ENCODE results near the gene ZNF503. TPM values are rescaled to one million over a fixed set of nuclear protein-coding genes. Genes with fewer than 3 reads are reported as not detected.

Gene ZNF503
- total RNA-seq, 4 donors from 2014 or later = 5.7 to 7.6 (median 6.6) TPM

- no peak for TF ChIP-seq POLR2A (IDR thresholded peaks at IDR 0.05)
- TF ChIP-seq EP300 (IDR thresholded peaks at IDR 0.05) = no peak
- TF ChIP-seq CTCF (IDR thresholded peaks at IDR 0.05) = no peak
- no peak for TF ChIP-seq POLR2AphosphoS5 (IDR thresholded peaks at IDR 0.05)
- H3K4me1 ChIP-seq = peaks cover 52% of the 10 kb centered on the region
- 54% methylated on average over 3 of the region's 3 CpGs for WGBS
Observed at GRCh38 chr10:75427951-75428350, 26.4 kb upstream of the ZNF503 start.

GRCh38 chr10:75426880-75427279 lies 25.3 kb upstream of the ZNF503 start:
- no peaks in the 10 kb centered on the region for H3K9me3 ChIP-seq
- no peak overlapping the region for H3K4me3 ChIP-seq
- H3K27ac ChIP-seq = no peak overlapping the region
- no peak for DNase-seq (ENCODE audit: low spot score in 2 of 2)
- H3K36me3 ChIP-seq = no peaks in the 10 kb centered on the region
- 90% methylated on average over 1 of the region's 1 CpG for WGBS
- peaks cover 42% of the 10 kb centered on the region for H3K4me1 ChIP-seq
- TF ChIP-seq CTCF (IDR thresholded peaks at IDR 0.05) = no peak
- TF ChIP-seq POLR2A (IDR thresholded peaks at IDR 0.05) = no peak
- TF ChIP-seq POLR2AphosphoS5 (IDR thresholded peaks at IDR 0.05) = no peak
- TF ChIP-seq EP300 (IDR thresholded peaks at IDR 0.05) = no peak
- no peaks in the 10 kb centered on the region for H3K27me3 ChIP-seq

More at GRCh38 chr10:75427951-75428350, 26.4 kb upstream of the ZNF503 start:
- DNase-seq (ENCODE audit: low spot score in 2 of 2) = no peak
- Histone ChIP-seq H3K27me3 (no peaks in the 10 kb centered on the region), H3K4me3 (no peak overlapping the region), H3K36me3 (no peaks in the 10 kb centered on the region), H3K9me3 (no peaks in the 10 kb centered on the region), H3K27ac (no peak overlapping the region)

GRCh38 chr10:75425291-75426079 lies 23.9 kb upstream of the ZNF503 start:
- WGBS = 87% methylated on average over 6 of the region's 6 CpGs
- no peaks in the 10 kb centered on the region for H3K9me3 ChIP-seq
- H3K27me3 ChIP-seq = no peaks in the 10 kb centered on the region
- H3K27ac ChIP-seq = no peak overlapping the region
- H3K4me1 ChIP-seq = peaks cover 28% of the 10 kb centered on the region
- H3K4me3 ChIP-seq = no peak overlapping the region
- no peak for DNase-seq (ENCODE audit: low spot score in 2 of 2)
- TF ChIP-seq POLR2A (IDR thresholded peaks at IDR 0.05) (no peak), EP300 (IDR thresholded peaks at IDR 0.05) (no peak), CTCF (IDR thresholded peaks at IDR 0.05) (no peak), POLR2AphosphoS5 (IDR thresholded peaks at IDR 0.05) (no peak)
- no peaks in the 10 kb centered on the region for H3K36me3 ChIP-seq

GRCh38 chr10:75424571-75424970 lies 23.0 kb upstream of the ZNF503 start:
- WGBS = 91% methylated on average over 2 of the region's 2 CpGs
- TF ChIP-seq EP300 (IDR thresholded peaks at IDR 0.05) (no peak), POLR2A (IDR thresholded peaks at IDR 0.05) (no peak), CTCF (IDR thresholded peaks at IDR 0.05) (no peak), POLR2AphosphoS5 (IDR thresholded peaks at IDR 0.05) (no peak)
- peaks cover 19% of the 10 kb centered on the region for H3K4me1 ChIP-seq
- no peaks in the 10 kb centered on the region for H3K9me3 ChIP-seq
- H3K36me3 ChIP-seq = no peaks in the 10 kb centered on the region
- H3K27me3 ChIP-seq = no peaks in the 10 kb centered on the region
- H3K27ac ChIP-seq = no peak overlapping the region
- no peak overlapping the region for H3K4me3 ChIP-seq
- DNase-seq (ENCODE audit: low spot score in 2 of 2) = no peak

- 98% methylated on average over 6 of the region's 6 CpGs for WGBS
- Histone ChIP-seq H3K4me1 (peaks cover 4% of the 10 kb centered on the region), H3K9me3 (no peaks in the 10 kb centered on the region), H3K27ac (no peak overlapping the region), H3K4me3 (no peak overlapping the region), H3K36me3 (no peaks in the 10 kb centered on the region), H3K27me3 (no peaks in the 10 kb centered on the region)
- DNase-seq (ENCODE audit: low spot score in 2 of 2) = peak in 1 of 2 donors; percentile 11
- no peak for TF ChIP-seq POLR2A (IDR thresholded peaks at IDR 0.05)
- no peak for TF ChIP-seq POLR2AphosphoS5 (IDR thresholded peaks at IDR 0.05)
- no peak for TF ChIP-seq CTCF (IDR thresholded peaks at IDR 0.05)
- TF ChIP-seq EP300 (IDR thresholded peaks at IDR 0.05) = no peak
Observed at GRCh38 chr10:75422913-75423312, 21.3 kb upstream of the ZNF503 start.
